ENCODE data around the gene C1QTNF12. TPM values are rescaled to one million over a fixed set of nuclear protein-coding genes. Genes with fewer than 3 reads are reported as not detected.

The C1QTNF12 gene
- total and polyA plus RNA-seq, 2 of the 8 experiments (the other 6 are each of a cell fraction or from before 2014, with no cell fraction given), result 2.1 to 3.7 TPM

- TF ChIP-seq GABPA (IDR thresholded peaks at IDR 0.05; ENCODE audit: borderline replicate concordance, insufficient read depth, low read length) (no peak), CTBP2 (IDR thresholded peaks at IDR 0.05; ENCODE audit: borderline replicate concordance, insufficient read depth, insufficient read length, low read length) (no peak), BRCA1 (IDR thresholded peaks at IDR 0.05; ENCODE audit: low read depth, low read length) (no peak), SRF (IDR thresholded peaks at IDR 0.05; ENCODE audit: low read depth, low read length) (no peak), BACH1 (IDR thresholded peaks at IDR 0.05; ENCODE audit: low read length) (no peak), JUN (IDR thresholded peaks at IDR 0.05; ENCODE audit: low read depth, low read length) (no peak), EZH2 (IDR thresholded peaks at IDR 0.05; ENCODE audit: low read depth, low read length, severe bottlenecking) (no peak)
Observed at GRCh38 chr1:1219341-1219740, 27.2 kb downstream of the C1QTNF12 start (continued).
